Measurements from ENCODE around the gene BBLN.
"Not testable (repeated sequence)": the region's sequence is repeated elsewhere in the genome, so short reads cannot be mapped to it uniquely, and the experiment has no call there.

BBLN gene

GRCh38 chr9:128164307-128164885 lies 4.3 kb downstream of the BBLN start:
- DNase-seq: no peak

- DNase-seq: no peak
Observed at GRCh38 chr9:128166169-128166568, 6.1 kb downstream of the BBLN start.

GRCh38 chr9:128167209-128167608 lies 7.1 kb downstream of the BBLN start:
- DNase-seq: no peak

GRCh38 chr9:128168731-128169308 lies 8.8 kb downstream of the BBLN start:
- DNase-seq: no peak

GRCh38 chr9:128169492-128169891 lies 9.4 kb downstream of the BBLN start:
- DNase-seq: no peak

GRCh38 chr9:128169925-128170324 lies 9.9 kb downstream of the BBLN start:
- DNase-seq: no peak

- no peak for DNase-seq
Observed at GRCh38 chr9:128174062-128174461, 14.0 kb downstream of the BBLN start.

GRCh38 chr9:128175102-128175563 lies 15.1 kb downstream of the BBLN start:
- no peak for DNase-seq

GRCh38 chr9:128175726-128176125 lies 15.7 kb downstream of the BBLN start:
- no peak for DNase-seq

- no peak for DNase-seq
Observed at GRCh38 chr9:128178806-128179431, 18.9 kb downstream of the BBLN start.

GRCh38 chr9:128180001-128180400 lies 19.9 kb downstream of the BBLN start:
- DNase-seq: no peak

- DNase-seq: no peak
Observed at GRCh38 chr9:128180447-128180846, 20.4 kb downstream of the BBLN start.

GRCh38 chr9:128181480-128181879 lies 21.4 kb downstream of the BBLN start:
- not testable (repeated sequence) for DNase-seq

GRCh38 chr9:128182893-128183588 lies 23.0 kb downstream of the BBLN start:
- no peak for DNase-seq

- DNase-seq: no peak
Observed at GRCh38 chr9:128185979-128186965, 26.2 kb downstream of the BBLN start.

GRCh38 chr9:128187361-128187760 lies 27.3 kb downstream of the BBLN start:
- no peak for DNase-seq

GRCh38 chr9:128188209-128188608 lies 28.1 kb downstream of the BBLN start:
- no peak for DNase-seq

GRCh38 chr9:128190013-128190412 lies 29.9 kb downstream of the BBLN start:
- no peak for DNase-seq

GRCh38 chr9:128190516-128191405 lies 30.7 kb downstream of the BBLN start:
- DNase-seq: no peak

GRCh38 chr9:128191406-128192046 lies 31.5 kb downstream of the BBLN start, which contains the start of gene CIZ1:
CIZ1 (minus strand) TSS chr9:128191572; CDS start chr9:128190857, 715 bp downstream.
- peak; percentile 33 for DNase-seq

Data from DMS79 treated with DMSO at 0.1 percent for 48 hours (cell line).